NB4 (cell line): ENCODE data around the gene CCDC18.

ENCODE experiments used
- MYC ChIP-seq: IDR thresholded peaks from 2 replicates; pipeline ENCODE4 v1.6.1; 2011; ENCODE audit warnings: low read depth, low read length
- POLR2A ChIP-seq: IDR thresholded peaks from 2 replicates; pipeline ENCODE4 v1.6.1; 2011; ENCODE audit warnings: mild to moderate bottlenecking; ENCODE audit not compliant: insufficient read length; ENCODE audit errors: extremely low read depth
- TF ChIP-seq, protein P1 (sequence below): IDR thresholded peaks from one replicate; pipeline ENCODE4 v1.5.1; 2012; ENCODE audit warnings: low read depth, low read length

DNA sequence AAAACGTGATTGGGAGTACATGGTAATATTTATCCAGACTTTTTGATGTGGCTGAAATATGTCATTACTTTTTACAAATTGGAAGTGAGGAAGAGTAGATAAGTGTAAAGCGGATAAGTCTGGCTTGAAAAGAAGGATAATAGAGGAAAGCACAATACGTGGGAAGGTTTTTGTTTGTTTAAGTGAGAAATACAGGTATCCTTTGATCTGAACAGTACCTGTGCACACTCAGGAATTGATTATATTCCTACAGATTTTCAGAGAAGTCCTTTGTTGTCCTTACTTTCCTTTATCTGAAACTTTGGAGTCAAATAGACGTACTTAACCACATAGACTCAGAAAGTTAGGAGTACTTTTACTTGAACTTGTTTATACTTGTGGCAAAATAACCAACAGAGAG, 20.2 kb downstream of the CCDC18 start:
- TF ChIP-seq, protein P1, sequence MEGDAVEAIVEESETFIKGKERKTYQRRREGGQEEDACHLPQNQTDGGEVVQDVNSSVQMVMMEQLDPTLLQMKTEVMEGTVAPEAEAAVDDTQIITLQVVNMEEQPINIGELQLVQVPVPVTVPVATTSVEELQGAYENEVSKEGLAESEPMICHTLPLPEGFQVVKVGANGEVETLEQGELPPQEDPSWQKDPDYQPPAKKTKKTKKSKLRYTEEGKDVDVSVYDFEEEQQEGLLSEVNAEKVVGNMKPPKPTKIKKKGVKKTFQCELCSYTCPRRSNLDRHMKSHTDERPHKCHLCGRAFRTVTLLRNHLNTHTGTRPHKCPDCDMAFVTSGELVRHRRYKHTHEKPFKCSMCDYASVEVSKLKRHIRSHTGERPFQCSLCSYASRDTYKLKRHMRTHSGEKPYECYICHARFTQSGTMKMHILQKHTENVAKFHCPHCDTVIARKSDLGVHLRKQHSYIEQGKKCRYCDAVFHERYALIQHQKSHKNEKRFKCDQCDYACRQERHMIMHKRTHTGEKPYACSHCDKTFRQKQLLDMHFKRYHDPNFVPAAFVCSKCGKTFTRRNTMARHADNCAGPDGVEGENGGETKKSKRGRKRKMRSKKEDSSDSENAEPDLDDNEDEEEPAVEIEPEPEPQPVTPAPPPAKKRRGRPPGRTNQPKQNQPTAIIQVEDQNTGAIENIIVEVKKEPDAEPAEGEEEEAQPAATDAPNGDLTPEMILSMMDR: no peak
- no peak for TF ChIP-seq POLR2A
- no peak for TF ChIP-seq MYC
